Measurements from ENCODE around the gene SPTBN1. TPM values are rescaled to one million over a fixed set of nuclear protein-coding genes. Genes with fewer than 3 reads are reported as not detected.

The SPTBN1 gene
- total and polyA plus RNA-seq, 9 donors = 108 to 314 (median 232) TPM

- no peak overlapping the region for H3K4me3 ChIP-seq
- TF ChIP-seq, protein P1, sequence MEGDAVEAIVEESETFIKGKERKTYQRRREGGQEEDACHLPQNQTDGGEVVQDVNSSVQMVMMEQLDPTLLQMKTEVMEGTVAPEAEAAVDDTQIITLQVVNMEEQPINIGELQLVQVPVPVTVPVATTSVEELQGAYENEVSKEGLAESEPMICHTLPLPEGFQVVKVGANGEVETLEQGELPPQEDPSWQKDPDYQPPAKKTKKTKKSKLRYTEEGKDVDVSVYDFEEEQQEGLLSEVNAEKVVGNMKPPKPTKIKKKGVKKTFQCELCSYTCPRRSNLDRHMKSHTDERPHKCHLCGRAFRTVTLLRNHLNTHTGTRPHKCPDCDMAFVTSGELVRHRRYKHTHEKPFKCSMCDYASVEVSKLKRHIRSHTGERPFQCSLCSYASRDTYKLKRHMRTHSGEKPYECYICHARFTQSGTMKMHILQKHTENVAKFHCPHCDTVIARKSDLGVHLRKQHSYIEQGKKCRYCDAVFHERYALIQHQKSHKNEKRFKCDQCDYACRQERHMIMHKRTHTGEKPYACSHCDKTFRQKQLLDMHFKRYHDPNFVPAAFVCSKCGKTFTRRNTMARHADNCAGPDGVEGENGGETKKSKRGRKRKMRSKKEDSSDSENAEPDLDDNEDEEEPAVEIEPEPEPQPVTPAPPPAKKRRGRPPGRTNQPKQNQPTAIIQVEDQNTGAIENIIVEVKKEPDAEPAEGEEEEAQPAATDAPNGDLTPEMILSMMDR (IDR thresholded peaks at IDR 0.05) = no peak
- TF ChIP-seq EP300 (IDR thresholded peaks at IDR 0.05) = no peak
- TF ChIP-seq POLR2A (IDR thresholded peaks at IDR 0.05) = no peak
- H3K27me3 ChIP-seq = no peaks in the 10 kb centered on the region
- H3K9me3 ChIP-seq = no peaks in the 10 kb centered on the region
- H3K27ac ChIP-seq = no peak overlapping the region
- no peaks in the 10 kb centered on the region for H3K36me3 ChIP-seq
- no peaks in the 10 kb centered on the region for H3K4me1 ChIP-seq (ENCODE audit: insufficient read depth)
- intact Hi-C loops (cut with DNase I) = no loop called here
- no peak for DNase-seq
Measured at GRCh38 chr2:54716375-54716774, 260.2 kb downstream of the SPTBN1 start.

DNA sequence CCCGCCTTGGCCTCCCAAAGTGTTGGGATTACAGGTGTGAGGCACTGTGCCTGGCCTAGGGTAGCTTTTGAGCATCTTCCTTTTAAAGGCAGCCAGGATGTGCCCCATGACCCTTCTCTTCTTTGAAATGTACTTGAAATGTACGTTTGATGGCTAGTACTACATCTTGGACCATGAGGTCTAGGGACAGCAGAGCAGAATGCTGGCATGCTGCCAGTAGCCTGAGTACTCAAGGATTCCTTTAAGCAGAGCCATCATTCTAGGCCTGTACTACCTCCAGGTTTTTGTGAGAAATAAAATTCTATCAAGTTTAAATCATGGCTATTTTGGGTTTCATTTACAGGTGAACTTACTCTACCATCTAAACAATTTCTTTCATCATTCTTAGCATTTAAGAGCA is 264.4 kb downstream of the SPTBN1 start:
- WGBS, 3 donors = 58 to 69% (median 62%) methylated on average over 2 of the region's 2 CpGs
- H3K4me1 ChIP-seq (ENCODE audit: insufficient read depth) = no peaks in the 10 kb centered on the region
- no peak overlapping the region for H3K4me3 ChIP-seq
- DNase-seq = no peak
- no peak overlapping the region for H3K27ac ChIP-seq
- TF ChIP-seq EP300 (IDR thresholded peaks at IDR 0.05) (no peak), POLR2A (IDR thresholded peaks at IDR 0.05) (no peak)
- TF ChIP-seq, protein P1 (IDR thresholded peaks at IDR 0.05) = no peak
- intact Hi-C loops (cut with DNase I) = no loop called here
- no peaks in the 10 kb centered on the region for H3K9me3 ChIP-seq
- no peaks in the 10 kb centered on the region for H3K27me3 ChIP-seq
- H3K36me3 ChIP-seq = no peaks in the 10 kb centered on the region

Other genes with a start within 250 kb of the SPTBN1 start
- gene TSPYL6, start 200.1 kb upstream of the SPTBN1 start, total RNA-seq = under 1 TPM in 4 of 7 donors, not detected in 3; 0.07 to 0.24 (median 0.11) TPM
- under 1 TPM in 1 of 2 donors, not detected in 1; 0.05 TPM for gene TSPYL6, start 200.1 kb upstream of the SPTBN1 start, polyA plus RNA-seq

All from ovary (tissue), 9 donors.